NB4 (cell line): Measurements from ENCODE around the gene C10orf62.

Experiments used
- DNase-seq: peaks from one replicate; pipeline ENCODE4 v3.0.0; 2010; ENCODE audit warnings: low read depth
- H3K4me3 ChIP-seq: one replicate; pipeline ENCODE4 v1.5.1; 2011; ENCODE audit warnings: mild to moderate bottlenecking, low read depth, low read length, moderate library complexity
- CTCF ChIP-seq: IDR thresholded peaks from one replicate; pipeline ENCODE4 v1.5.1; 2012; ENCODE audit warnings: low read depth, low read length
- MAX ChIP-seq: IDR thresholded peaks from 2 replicates; pipeline ENCODE4 v1.6.1; 2011; ENCODE audit warnings: low read depth, low read length
- MYC ChIP-seq: IDR thresholded peaks from 2 replicates; pipeline ENCODE4 v1.6.1; 2011; ENCODE audit warnings: low read depth, low read length
- POLR2A ChIP-seq: IDR thresholded peaks from 2 replicates; pipeline ENCODE4 v1.6.1; 2011; ENCODE audit warnings: mild to moderate bottlenecking; ENCODE audit not compliant: insufficient read length; ENCODE audit errors: extremely low read depth

The C10orf62 gene

GRCh38 chr10:97585439-97585811, 4.1 kb upstream of the C10orf62 start:
- DNase-seq, result no peak
- no peak overlapping the region for H3K4me3 ChIP-seq
- no peak for TF ChIP-seq CTCF
- TF ChIP-seq POLR2A, result no peak
- TF ChIP-seq MAX, result no peak
- no peak for TF ChIP-seq MYC

GRCh38 chr10:97587183-97587582, 2.3 kb upstream of the C10orf62 start:
- no peak overlapping the region for H3K4me3 ChIP-seq
- no peak for DNase-seq
- TF ChIP-seq MYC (no peak), CTCF (no peak), POLR2A (no peak), MAX (no peak)

GRCh38 chr10:97590082-97590747, 694 bp downstream of the C10orf62 start:
- no peak for DNase-seq
- TF ChIP-seq MAX (no peak), CTCF (no peak), MYC (no peak), POLR2A (no peak)
- no peak overlapping the region for H3K4me3 ChIP-seq

GRCh38 chr10:97590748-97591495, 1.4 kb downstream of the C10orf62 start:
- TF ChIP-seq MAX, result no peak
- no peak for TF ChIP-seq MYC
- no peak overlapping the region for H3K4me3 ChIP-seq
- DNase-seq, result no peak

GRCh38 chr10:97593421-97593820, 3.9 kb downstream of the C10orf62 start:
- H3K4me3 ChIP-seq, result no peak overlapping the region
- DNase-seq, result no peak
- no peak for TF ChIP-seq MYC
- TF ChIP-seq MAX, result no peak
- TF ChIP-seq POLR2A, result no peak
- TF ChIP-seq CTCF, result no peak
